GM23338 (cell line): ENCODE measurements around the gene CYP2C18. TPM values are rescaled to one million over a fixed set of nuclear protein-coding genes. Genes with fewer than 3 reads are reported as not detected.

Experiments used
- ATAC-seq: fragments of 200-7000 bp; cut with Tn5 transposase; 3 replicates; pipeline ENCODE4 v1.9.1; 2020
- DNase-seq: peaks from one replicate; pipeline ENCODE4 v3.0.0-alpha.2; 2015; ENCODE audit warnings: low spot score
- H2AFZ ChIP-seq: fragments of 200-600 bp; sonication (generic); 2 replicates; pipeline ENCODE4 v1.8.0; 2016; ENCODE audit warnings: antibody characterized with exemption, mild to moderate bottlenecking, moderate library complexity
- H3F3A ChIP-seq: fragments of 200-600 bp; sonication (generic); replicated peaks from 2 replicates; pipeline ENCODE4 v1.8.0; 2017; ENCODE audit warnings: antibody characterized with exemption, mixed run types, low read depth
- H3K27ac ChIP-seq: fragments of 200-600 bp; sonication (generic); 2 replicates; pipeline ENCODE4 v1.6.1; 2016; ENCODE audit warnings: low read depth
- H3K27me3 ChIP-seq: fragments of 200-600 bp; sonication (generic); 2 replicates; pipeline ENCODE4 v1.8.0; 2016; ENCODE audit warnings: mild to moderate bottlenecking, mixed run types, moderate library complexity; ENCODE audit not compliant: insufficient read depth
- H3K36me3 ChIP-seq: fragments of 200-600 bp; sonication (generic); 2 replicates; pipeline ENCODE4 v1.8.0; 2016; ENCODE audit warnings: mild to moderate bottlenecking; ENCODE audit not compliant: insufficient read depth
- H3K4me1 ChIP-seq: fragments of 200-600 bp; sonication (generic); 2 replicates; pipeline ENCODE4 v1.8.0; 2016; ENCODE audit warnings: mild to moderate bottlenecking, moderate library complexity; ENCODE audit not compliant: insufficient read depth
- H3K4me2 ChIP-seq: fragments of 200-600 bp; sonication (generic); 2 replicates; pipeline ENCODE4 v1.7.1; 2017; ENCODE audit warnings: mixed run types
- H3K4me3 ChIP-seq: fragments of 200-600 bp; sonication (generic); 2 replicates; pipeline ENCODE4 v1.6.1; 2016; ENCODE audit warnings: mixed run types
- H3K79me2 ChIP-seq: fragments of 200-600 bp; sonication (generic); replicated peaks from 2 replicates; pipeline ENCODE4 v1.8.0; 2017; ENCODE audit warnings: mild to moderate bottlenecking; ENCODE audit not compliant: insufficient read depth
- H3K9me2 ChIP-seq: fragments of 200-600 bp; sonication (generic); 2 replicates; pipeline ENCODE4 v1.8.0; 2017; ENCODE audit not compliant: insufficient read depth
- H4K20me1 ChIP-seq: fragments of 200-600 bp; sonication (generic); replicated peaks from 2 replicates; pipeline ENCODE4 v1.8.0; 2017; ENCODE audit warnings: mild to moderate bottlenecking; ENCODE audit not compliant: insufficient read depth
- H3K27ac Mint-ChIP-seq: 2 replicates; pipeline ENCODE4 v1.8.0; 2020; ENCODE audit warnings: inconsistent platforms, mild to moderate bottlenecking, moderate library complexity, mixed read lengths
- H3K27me3 Mint-ChIP-seq: 3 replicates; pipeline ENCODE4 v1.8.0; 2022; ENCODE audit warnings: low read depth, mild to moderate bottlenecking, moderate library complexity, mixed read lengths, inconsistent platforms; ENCODE audit not compliant: insufficient read depth, poor library complexity
- H3K36me3 Mint-ChIP-seq: 3 replicates; pipeline ENCODE4 v1.8.0; 2021; ENCODE audit warnings: low read depth, mild to moderate bottlenecking, inconsistent platforms, moderate library complexity, mixed read lengths
- H3K4me1 Mint-ChIP-seq: 3 replicates; pipeline ENCODE4 v1.8.0; 2020; ENCODE audit warnings: mild to moderate bottlenecking, inconsistent platforms, mixed read lengths
- H3K4me3 Mint-ChIP-seq: 3 replicates; pipeline ENCODE4 v1.8.0; 2021; ENCODE audit warnings: moderate library complexity, mild to moderate bottlenecking, inconsistent platforms, mixed read lengths
- H3K9me3 Mint-ChIP-seq: 3 replicates; pipeline ENCODE4 v1.8.0; 2020; ENCODE audit warnings: moderate library complexity, mild to moderate bottlenecking, inconsistent platforms, mixed read lengths
- CREB1 ChIP-seq: fragments of 250-450 bp; sonication (Bioruptor Pico); IDR thresholded peaks from 2 replicates; pipeline ENCODE4 v1.5.0; 2020; ENCODE audit warnings: low read depth, mild to moderate bottlenecking, moderate library complexity
- EZH2 ChIP-seq: fragments of 200-600 bp; sonication (generic); IDR thresholded peaks from one replicate; pipeline ENCODE4 v1.8.0; 2017; ENCODE audit warnings: antibody characterized with exemption, mild to moderate bottlenecking, low read depth; ENCODE audit not compliant: unreplicated experiment
- EZH2phosphoT487 ChIP-seq: fragments of 200-600 bp; sonication (generic); IDR thresholded peaks from one replicate; pipeline ENCODE4 v1.8.1; 2018; ENCODE audit warnings: antibody characterized with exemption; ENCODE audit not compliant: unreplicated experiment
- NANOG ChIP-seq: IDR thresholded peaks from 2 replicates; pipeline ENCODE4 v1.6.1; 2016; ENCODE audit warnings: antibody characterized with exemption, borderline replicate concordance
- POLR2AphosphoS5 ChIP-seq: IDR thresholded peaks from 2 replicates; pipeline ENCODE4 v1.6.1; 2016; ENCODE audit warnings: antibody characterized with exemption, low read depth
- STAT1 ChIP-seq: IDR thresholded peaks from one replicate; pipeline ENCODE4 v1.6.1; 2016; ENCODE audit warnings: antibody characterized with exemption; ENCODE audit not compliant: unreplicated experiment
- ZNF114 ChIP-seq: fragments of 250-450 bp; sonication (Bioruptor Pico); IDR thresholded peaks from 2 replicates; pipeline ENCODE4 v1.5.0; 2020; ENCODE audit warnings: mild to moderate bottlenecking, moderate library complexity
- polyA plus RNA-seq: library from polyadenylated mRNA; unstranded; fragments of >200 nt; fragmentation: Nextera tagmentation; extraction: Ambion mirVana; gene quantifications from 2 replicates; pipeline ENCODE4 v1.2.1, GENCODE V29; 2016
- total RNA-seq: library from RNA; depleted of rRNA; stranded (reverse); fragments of >200 nt; shearing (Covaris generic); gene quantifications from 2 replicates; pipeline ENCODE4 v1.2.3, GENCODE V29; 2014
- TF ChIP-seq, protein P1 (sequence below): fragments of 250-450 bp; sonication (Bioruptor Pico); IDR thresholded peaks from 2 replicates; pipeline ENCODE4 v1.5.0; 2020; ENCODE audit warnings: mild to moderate bottlenecking, moderate library complexity
- TF ChIP-seq, protein P2 (sequence below): IDR thresholded peaks from one replicate; pipeline ENCODE4 v1.6.1; 2018; ENCODE audit warnings: antibody characterized with exemption; ENCODE audit not compliant: unreplicated experiment
- TF ChIP-seq, protein P3 (sequence below), 2 experiments: fragments of 200-600 bp in 1 of 2; sonication (generic) in 1 of 2; conservative IDR thresholded peaks; 2 replicates each; pipeline versions ENCODE4 v1.5.1 to v1.6.1; 2016 to 2017; ENCODE audit warnings: antibody characterized with exemption in 2 of 2, low read depth in 2 of 2, mild to moderate bottlenecking in 2 of 2, moderate library complexity in 1 of 2

The CYP2C18 gene
- total and polyA plus RNA-seq, 2 experiments from 2014 or later = 0.08 to 0.63 TPM

DNA sequence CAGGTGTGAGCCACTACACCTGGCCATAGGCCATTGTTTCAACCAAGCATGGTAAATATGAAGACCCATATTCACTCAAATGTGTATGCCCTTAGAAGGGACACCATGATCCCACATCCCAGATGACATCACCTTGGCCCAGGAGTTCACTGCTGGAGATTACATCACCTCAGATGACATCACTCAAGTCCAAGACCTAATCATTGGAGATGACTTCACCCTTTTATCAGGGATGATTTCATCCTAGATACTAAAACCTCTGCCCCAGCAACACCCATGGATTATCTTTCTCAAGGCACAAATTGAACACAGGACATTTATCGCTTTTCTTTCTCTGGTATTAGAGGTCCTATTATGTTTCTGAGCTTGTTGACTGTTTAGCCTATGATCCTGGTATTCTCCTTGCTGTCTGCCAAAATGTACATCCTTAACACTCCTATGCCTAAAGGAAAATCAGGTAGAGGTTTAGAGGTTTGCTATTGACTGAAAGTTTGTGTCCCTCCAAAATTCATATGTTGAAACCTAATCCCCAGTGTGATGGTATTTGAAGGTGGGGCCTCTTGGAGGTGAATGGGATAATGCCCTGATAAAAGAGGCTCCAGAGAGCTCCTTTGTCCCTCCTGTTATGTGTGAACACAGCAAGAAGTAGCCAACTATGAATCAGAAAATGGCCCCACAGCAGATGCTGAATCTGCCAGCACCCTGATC is 9.8 kb upstream of the CYP2C18 start (continued):
- TF ChIP-seq, protein P1, sequence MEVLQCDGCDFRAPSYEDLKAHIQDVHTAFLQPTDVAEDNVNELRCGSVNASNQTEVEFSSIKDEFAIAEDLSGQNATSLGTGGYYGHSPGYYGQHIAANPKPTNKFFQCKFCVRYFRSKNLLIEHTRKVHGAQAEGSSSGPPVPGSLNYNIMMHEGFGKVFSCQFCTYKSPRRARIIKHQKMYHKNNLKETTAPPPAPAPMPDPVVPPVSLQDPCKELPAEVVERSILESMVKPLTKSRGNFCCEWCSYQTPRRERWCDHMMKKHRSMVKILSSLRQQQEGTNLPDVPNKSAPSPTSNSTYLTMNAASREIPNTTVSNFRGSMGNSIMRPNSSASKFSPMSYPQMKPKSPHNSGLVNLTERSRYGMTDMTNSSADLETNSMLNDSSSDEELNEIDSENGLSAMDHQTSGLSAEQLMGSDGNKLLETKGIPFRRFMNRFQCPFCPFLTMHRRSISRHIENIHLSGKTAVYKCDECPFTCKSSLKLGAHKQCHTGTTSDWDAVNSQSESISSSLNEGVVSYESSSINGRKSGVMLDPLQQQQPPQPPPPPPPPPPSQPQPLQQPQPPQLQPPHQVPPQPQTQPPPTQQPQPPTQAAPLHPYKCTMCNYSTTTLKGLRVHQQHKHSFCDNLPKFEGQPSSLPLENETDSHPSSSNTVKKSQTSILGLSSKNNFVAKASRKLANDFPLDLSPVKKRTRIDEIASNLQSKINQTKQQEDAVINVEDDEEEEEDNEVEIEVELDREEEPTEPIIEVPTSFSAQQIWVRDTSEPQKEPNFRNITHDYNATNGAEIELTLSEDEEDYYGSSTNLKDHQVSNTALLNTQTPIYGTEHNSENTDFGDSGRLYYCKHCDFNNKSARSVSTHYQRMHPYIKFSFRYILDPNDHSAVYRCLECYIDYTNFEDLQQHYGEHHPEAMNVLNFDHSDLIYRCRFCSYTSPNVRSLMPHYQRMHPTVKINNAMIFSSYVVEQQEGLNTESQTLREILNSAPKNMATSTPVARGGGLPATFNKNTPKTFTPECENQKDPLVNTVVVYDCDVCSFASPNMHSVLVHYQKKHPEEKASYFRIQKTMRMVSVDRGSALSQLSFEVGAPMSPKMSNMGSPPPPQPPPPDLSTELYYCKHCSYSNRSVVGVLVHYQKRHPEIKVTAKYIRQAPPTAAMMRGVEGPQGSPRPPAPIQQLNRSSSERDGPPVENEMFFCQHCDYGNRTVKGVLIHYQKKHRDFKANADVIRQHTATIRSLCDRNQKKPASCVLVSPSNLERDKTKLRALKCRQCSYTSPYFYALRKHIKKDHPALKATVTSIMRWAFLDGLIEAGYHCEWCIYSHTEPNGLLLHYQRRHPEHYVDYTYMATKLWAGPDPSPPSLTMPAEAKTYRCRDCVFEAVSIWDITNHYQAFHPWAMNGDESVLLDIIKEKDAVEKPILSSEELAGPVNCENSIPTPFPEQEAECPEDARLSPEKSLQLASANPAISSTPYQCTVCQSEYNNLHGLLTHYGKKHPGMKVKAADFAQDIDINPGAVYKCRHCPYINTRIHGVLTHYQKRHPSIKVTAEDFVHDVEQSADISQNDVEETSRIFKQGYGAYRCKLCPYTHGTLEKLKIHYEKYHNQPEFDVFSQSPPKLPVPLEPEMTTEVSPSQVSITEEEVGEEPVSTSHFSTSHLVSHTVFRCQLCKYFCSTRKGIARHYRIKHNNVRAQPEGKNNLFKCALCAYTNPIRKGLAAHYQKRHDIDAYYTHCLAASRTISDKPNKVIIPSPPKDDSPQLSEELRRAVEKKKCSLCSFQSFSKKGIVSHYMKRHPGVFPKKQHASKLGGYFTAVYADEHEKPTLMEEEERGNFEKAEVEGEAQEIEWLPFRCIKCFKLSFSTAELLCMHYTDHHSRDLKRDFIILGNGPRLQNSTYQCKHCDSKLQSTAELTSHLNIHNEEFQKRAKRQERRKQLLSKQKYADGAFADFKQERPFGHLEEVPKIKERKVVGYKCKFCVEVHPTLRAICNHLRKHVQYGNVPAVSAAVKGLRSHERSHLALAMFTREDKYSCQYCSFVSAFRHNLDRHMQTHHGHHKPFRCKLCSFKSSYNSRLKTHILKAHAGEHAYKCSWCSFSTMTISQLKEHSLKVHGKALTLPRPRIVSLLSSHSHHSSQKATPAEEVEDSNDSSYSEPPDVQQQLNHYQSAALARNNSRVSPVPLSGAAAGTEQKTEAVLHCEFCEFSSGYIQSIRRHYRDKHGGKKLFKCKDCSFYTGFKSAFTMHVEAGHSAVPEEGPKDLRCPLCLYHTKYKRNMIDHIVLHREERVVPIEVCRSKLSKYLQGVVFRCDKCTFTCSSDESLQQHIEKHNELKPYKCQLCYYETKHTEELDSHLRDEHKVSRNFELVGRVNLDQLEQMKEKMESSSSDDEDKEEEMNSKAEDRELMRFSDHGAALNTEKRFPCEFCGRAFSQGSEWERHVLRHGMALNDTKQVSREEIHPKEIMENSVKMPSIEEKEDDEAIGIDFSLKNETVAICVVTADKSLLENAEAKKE (CRISPR knock-in tag) = no peak
- TF ChIP-seq, protein P2, sequence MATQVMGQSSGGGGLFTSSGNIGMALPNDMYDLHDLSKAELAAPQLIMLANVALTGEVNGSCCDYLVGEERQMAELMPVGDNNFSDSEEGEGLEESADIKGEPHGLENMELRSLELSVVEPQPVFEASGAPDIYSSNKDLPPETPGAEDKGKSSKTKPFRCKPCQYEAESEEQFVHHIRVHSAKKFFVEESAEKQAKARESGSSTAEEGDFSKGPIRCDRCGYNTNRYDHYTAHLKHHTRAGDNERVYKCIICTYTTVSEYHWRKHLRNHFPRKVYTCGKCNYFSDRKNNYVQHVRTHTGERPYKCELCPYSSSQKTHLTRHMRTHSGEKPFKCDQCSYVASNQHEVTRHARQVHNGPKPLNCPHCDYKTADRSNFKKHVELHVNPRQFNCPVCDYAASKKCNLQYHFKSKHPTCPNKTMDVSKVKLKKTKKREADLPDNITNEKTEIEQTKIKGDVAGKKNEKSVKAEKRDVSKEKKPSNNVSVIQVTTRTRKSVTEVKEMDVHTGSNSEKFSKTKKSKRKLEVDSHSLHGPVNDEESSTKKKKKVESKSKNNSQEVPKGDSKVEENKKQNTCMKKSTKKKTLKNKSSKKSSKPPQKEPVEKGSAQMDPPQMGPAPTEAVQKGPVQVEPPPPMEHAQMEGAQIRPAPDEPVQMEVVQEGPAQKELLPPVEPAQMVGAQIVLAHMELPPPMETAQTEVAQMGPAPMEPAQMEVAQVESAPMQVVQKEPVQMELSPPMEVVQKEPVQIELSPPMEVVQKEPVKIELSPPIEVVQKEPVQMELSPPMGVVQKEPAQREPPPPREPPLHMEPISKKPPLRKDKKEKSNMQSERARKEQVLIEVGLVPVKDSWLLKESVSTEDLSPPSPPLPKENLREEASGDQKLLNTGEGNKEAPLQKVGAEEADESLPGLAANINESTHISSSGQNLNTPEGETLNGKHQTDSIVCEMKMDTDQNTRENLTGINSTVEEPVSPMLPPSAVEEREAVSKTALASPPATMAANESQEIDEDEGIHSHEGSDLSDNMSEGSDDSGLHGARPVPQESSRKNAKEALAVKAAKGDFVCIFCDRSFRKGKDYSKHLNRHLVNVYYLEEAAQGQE = no peak
- TF ChIP-seq POLR2AphosphoS5 = no peak

DNA sequence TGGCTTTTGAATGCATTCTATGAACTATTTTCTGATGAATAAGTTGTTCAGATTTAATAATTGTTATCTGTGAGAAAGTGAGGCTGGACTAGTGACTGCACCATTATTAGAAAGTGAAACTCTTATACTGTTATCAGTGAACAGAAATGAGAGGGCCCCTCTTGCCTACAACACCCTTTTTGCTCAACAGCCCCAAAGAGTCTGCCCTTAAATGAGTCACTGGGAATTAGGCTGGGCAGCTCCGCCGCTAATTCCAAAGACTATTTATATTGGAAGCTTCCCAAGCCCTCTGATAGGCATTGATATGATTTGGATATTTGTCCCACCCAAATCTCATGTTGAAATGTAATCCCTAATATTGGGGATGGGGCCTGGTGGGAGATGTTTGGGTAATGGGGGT is 7.0 kb upstream of the CYP2C18 start:
- Mint-ChIP-seq H3K36me3 (no peaks in the 10 kb centered on the region), H3K4me1 (no peaks in the 10 kb centered on the region; the same call in 2 of the 3 replicates), H3K27me3 (no peaks in the 10 kb centered on the region), H3K9me3 (no peaks in the 10 kb centered on the region), H3K27ac (no peak overlapping the region), H3K4me3 (no peak overlapping the region)
- no peaks in the 10 kb centered on the region for H3K79me2 ChIP-seq
- H2AFZ ChIP-seq = no peak overlapping the region
- no peak overlapping the region for H3K27ac ChIP-seq
- H3K4me1 ChIP-seq = no peaks in the 10 kb centered on the region
- DNase-seq (no peak), ATAC-seq (no peak)
- H4K20me1 ChIP-seq = no peaks in the 10 kb centered on the region
- H3K27me3 ChIP-seq = no peaks in the 10 kb centered on the region
- H3F3A ChIP-seq = no peaks in the 10 kb centered on the region
- no peak overlapping the region for H3K4me2 ChIP-seq
- no peak overlapping the region for H3K4me3 ChIP-seq
- H3K36me3 ChIP-seq = no peaks in the 10 kb centered on the region
- peaks cover 12% of the 10 kb centered on the region for H3K9me2 ChIP-seq
- no peak for TF ChIP-seq ZNF114 (CRISPR knock-in tag)
- TF ChIP-seq POLR2AphosphoS5 = no peak
- TF ChIP-seq, protein P3, sequence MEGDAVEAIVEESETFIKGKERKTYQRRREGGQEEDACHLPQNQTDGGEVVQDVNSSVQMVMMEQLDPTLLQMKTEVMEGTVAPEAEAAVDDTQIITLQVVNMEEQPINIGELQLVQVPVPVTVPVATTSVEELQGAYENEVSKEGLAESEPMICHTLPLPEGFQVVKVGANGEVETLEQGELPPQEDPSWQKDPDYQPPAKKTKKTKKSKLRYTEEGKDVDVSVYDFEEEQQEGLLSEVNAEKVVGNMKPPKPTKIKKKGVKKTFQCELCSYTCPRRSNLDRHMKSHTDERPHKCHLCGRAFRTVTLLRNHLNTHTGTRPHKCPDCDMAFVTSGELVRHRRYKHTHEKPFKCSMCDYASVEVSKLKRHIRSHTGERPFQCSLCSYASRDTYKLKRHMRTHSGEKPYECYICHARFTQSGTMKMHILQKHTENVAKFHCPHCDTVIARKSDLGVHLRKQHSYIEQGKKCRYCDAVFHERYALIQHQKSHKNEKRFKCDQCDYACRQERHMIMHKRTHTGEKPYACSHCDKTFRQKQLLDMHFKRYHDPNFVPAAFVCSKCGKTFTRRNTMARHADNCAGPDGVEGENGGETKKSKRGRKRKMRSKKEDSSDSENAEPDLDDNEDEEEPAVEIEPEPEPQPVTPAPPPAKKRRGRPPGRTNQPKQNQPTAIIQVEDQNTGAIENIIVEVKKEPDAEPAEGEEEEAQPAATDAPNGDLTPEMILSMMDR (conservative IDR thresholded peaks at IDR 0.05; ENCODE audit: low read depth in 2 of 2) = no peak
- TF ChIP-seq STAT1 = no peak
- no peak for TF ChIP-seq CREB1
- TF ChIP-seq NANOG = no peak
- TF ChIP-seq EZH2 = no peak
- TF ChIP-seq EZH2phosphoT487 = no peak
